Neutrophil (primary cell): ENCODE results near the gene ACYP2.
"Not testable (repeated sequence)": the region's sequence is repeated elsewhere in the genome, so short reads cannot be mapped to it uniquely, and the experiment has no call there.

Experiments used
- H3K27ac ChIP-seq: fragments of 200-600 bp; sonication (generic); 2 replicates; pipeline ENCODE4 v1.5.1; 2016; ENCODE audit warnings: mild to moderate bottlenecking, moderate library complexity
- H3K27me3 ChIP-seq: fragments of 200-600 bp; sonication (generic); 2 replicates; pipeline ENCODE4 v1.6.0; 2016; ENCODE audit warnings: mild to moderate bottlenecking
- H3K36me3 ChIP-seq: fragments of 200-600 bp; sonication (generic); 2 replicates; pipeline ENCODE4 v1.5.1; 2017
- H3K4me1 ChIP-seq, 2 experiments: fragments of 200-600 bp in 1 of 2; sonication (generic) in 1 of 2; 1 replicate in 1 of 2; 2 replicates in 1 of 2; pipeline versions ENCODE4 v1.5.1 to v1.6.1; 2013 to 2016; ENCODE audit warnings: low read depth in 1 of 2, low read length in 1 of 2, mild to moderate bottlenecking in 1 of 2, moderate library complexity in 1 of 2; ENCODE audit not compliant: control insufficient read depth in 1 of 2, insufficient read depth in 1 of 2
- H3K4me3 ChIP-seq, 2 experiments: fragments of 200-600 bp in 1 of 2; sonication (generic) in 1 of 2; 1 replicate in 1 of 2; 2 replicates in 1 of 2; pipeline ENCODE4 v1.5.1; 2013 to 2016; ENCODE audit warnings: low read depth in 1 of 2, low read length in 1 of 2, mild to moderate bottlenecking in 1 of 2, moderate library complexity in 1 of 2
- H3K9me3 ChIP-seq: fragments of 200-600 bp; sonication (generic); 2 replicates; pipeline ENCODE4 v1.5.1; 2016
- CTCF ChIP-seq: fragments of 200-600 bp; sonication (generic); IDR thresholded peaks from 2 replicates; pipeline ENCODE4 v1.5.1; 2016; ENCODE audit warnings: antibody characterized with exemption

The ACYP2 gene

GRCh38 chr2:54122171-54122935 is 6.9 kb downstream of the ACYP2 start:
- no peak for TF ChIP-seq CTCF
- H3K27ac ChIP-seq, result no peak overlapping the region
- H3K9me3 ChIP-seq, result no peaks in the 10 kb centered on the region
- H3K4me1 ChIP-seq, result no peaks in the 10 kb centered on the region
- no peak overlapping the region for H3K4me3 ChIP-seq
- H3K27me3 ChIP-seq, result no peaks in the 10 kb centered on the region
- no peaks in the 10 kb centered on the region for H3K36me3 ChIP-seq

GRCh38 chr2:54122939-54123338 is 7.5 kb downstream of the ACYP2 start:
- no peak overlapping the region for H3K27ac ChIP-seq

GRCh38 chr2:54127174-54127573 is 11.8 kb downstream of the ACYP2 start:
- H3K4me1 ChIP-seq, H3K27ac ChIP-seq, H3K4me3 ChIP-seq, H3K36me3 ChIP-seq, H3K9me3 ChIP-seq, H3K27me3 ChIP-seq: not testable (repeated sequence)

More at GRCh38 chr2:54122939-54123338, 7.5 kb downstream of the ACYP2 start:
- Histone ChIP-seq H3K27me3 (no peaks in the 10 kb centered on the region), H3K4me1 (no peaks in the 10 kb centered on the region), H3K9me3 (no peaks in the 10 kb centered on the region), H3K36me3 (no peaks in the 10 kb centered on the region), H3K4me3 (no peak overlapping the region)
- TF ChIP-seq CTCF, result no peak

- Histone ChIP-seq H3K27ac (no peak overlapping the region), H3K9me3 (no peaks in the 10 kb centered on the region), H3K4me1 (no peaks in the 10 kb centered on the region), H3K27me3 (no peaks in the 10 kb centered on the region), H3K36me3 (no peaks in the 10 kb centered on the region), H3K4me3 (no peak overlapping the region)
- no peak for TF ChIP-seq CTCF
Measured at GRCh38 chr2:54133056-54133455, 17.6 kb downstream of the ACYP2 start.

- no peak overlapping the region for H3K27ac ChIP-seq
- no peak overlapping the region for H3K4me3 ChIP-seq
- no peaks in the 10 kb centered on the region for H3K36me3 ChIP-seq
- no peaks in the 10 kb centered on the region for H3K9me3 ChIP-seq
- TF ChIP-seq CTCF, result no peak
- no peaks in the 10 kb centered on the region for H3K27me3 ChIP-seq
- H3K4me1 ChIP-seq, result no peaks in the 10 kb centered on the region
Measured at GRCh38 chr2:54139210-54139609, 23.8 kb downstream of the ACYP2 start.

- Histone ChIP-seq H3K4me1 (no peaks in the 10 kb centered on the region), H3K27me3 (no peaks in the 10 kb centered on the region), H3K4me3 (no peak overlapping the region), H3K27ac (no peak overlapping the region), H3K9me3 (no peaks in the 10 kb centered on the region), H3K36me3 (no peaks in the 10 kb centered on the region)
- TF ChIP-seq CTCF, result no peak
Measured at GRCh38 chr2:54143780-54144179, 28.4 kb downstream of the ACYP2 start.
